ENCODE results near the gene TARS2. TPM values are rescaled to one million over a fixed set of nuclear protein-coding genes. Genes with fewer than 3 reads are reported as not detected.

Gene TARS2
- total and polyA plus RNA-seq, 10 of the 15 experiments (the other 5 are each of a cell fraction or from before 2014, with no cell fraction given): 11.0 to 51.8 (median 45.2) TPM

- H3K9ac ChIP-seq (ENCODE audit: control insufficient read depth, insufficient read depth, low read length): no peak overlapping the region
- H3K4me2 ChIP-seq (ENCODE audit: control insufficient read depth, insufficient read depth): no peak overlapping the region
- H3K4me1 ChIP-seq (ENCODE audit: control insufficient read depth, insufficient read depth, low read length): no peaks in the 10 kb centered on the region
- H3K79me2 ChIP-seq (ENCODE audit: control insufficient read depth, insufficient read depth, low read length): no peaks in the 10 kb centered on the region
- ChIA-PET SMC1A (ENCODE audit: uncharacterized antibody, unreplicated experiment) (no interaction called here), CTCF (no interaction called here), POLR2A (no interaction called here), RAD21 (ENCODE audit: unreplicated experiment) (no interaction called here)
- intact Hi-C loops (cut with micrococcal nuclease; ENCODE audit: unreplicated experiment) (no loop called here), in situ Hi-C loops (cut with MboI) (no loop called here)
- H3K27me3 ChIP-seq (replicated peaks in 1 of 2; ENCODE audit: control insufficient read depth in 2 of 2, insufficient read depth in 2 of 2, low read length in 1 of 2): no peaks in the 10 kb centered on the region
- no peaks in the 10 kb centered on the region for H3K9me3 ChIP-seq (replicated peaks; ENCODE audit: control insufficient read depth, insufficient read depth, low read length)
- no peak overlapping the region for H3K27ac ChIP-seq (ENCODE audit: control insufficient read depth, insufficient read depth)
- BruUV-seq (replicated peaks): no TSS peak
- no peak for DNase-seq (ENCODE audit: low read depth, low spot score)
- no peak overlapping the region for H3K4me3 ChIP-seq
- H2AFZ ChIP-seq (ENCODE audit: control insufficient read depth, low read depth, low read length): no peak overlapping the region
- peak; percentile 34 for TF ChIP-seq BCL3 (IDR thresholded peaks at IDR 0.05; ENCODE audit: borderline replicate concordance, insufficient read depth, low read depth, low read length, poor library complexity, severe bottlenecking)
- TF ChIP-seq KAT2A (conservative IDR thresholded peaks at IDR 0.05; ENCODE audit: control insufficient read depth, low read depth, low read length): no peak
- TF ChIP-seq, protein P1, sequence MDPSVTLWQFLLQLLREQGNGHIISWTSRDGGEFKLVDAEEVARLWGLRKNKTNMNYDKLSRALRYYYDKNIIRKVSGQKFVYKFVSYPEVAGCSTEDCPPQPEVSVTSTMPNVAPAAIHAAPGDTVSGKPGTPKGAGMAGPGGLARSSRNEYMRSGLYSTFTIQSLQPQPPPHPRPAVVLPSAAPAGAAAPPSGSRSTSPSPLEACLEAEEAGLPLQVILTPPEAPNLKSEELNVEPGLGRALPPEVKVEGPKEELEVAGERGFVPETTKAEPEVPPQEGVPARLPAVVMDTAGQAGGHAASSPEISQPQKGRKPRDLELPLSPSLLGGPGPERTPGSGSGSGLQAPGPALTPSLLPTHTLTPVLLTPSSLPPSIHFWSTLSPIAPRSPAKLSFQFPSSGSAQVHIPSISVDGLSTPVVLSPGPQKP (IDR thresholded peaks at IDR 0.05; ENCODE audit: low read depth, low read length): no peak
- 0 out of 2 replicates have a peak, but pooled peaks have one; percentile 19 for TF ChIP-seq POLR2AphosphoS2 (IDR thresholded peaks at IDR 0.05; ENCODE audit: low read depth, low read length)
- no peak for TF ChIP-seq SUZ12 (IDR thresholded peaks at IDR 0.05; ENCODE audit: unreplicated experiment)
- ATAC-seq: peak; percentile 25; the same call in 2 of the 3 replicates
- H3K36me3 ChIP-seq (ENCODE audit: control insufficient read depth in 2 of 2, insufficient read depth in 2 of 2, low read length in 1 of 2): peaks cover 0 to 2% of the 10 kb centered on the region in 2 experiments; a peak in 1 of 4 replicates
- H4K20me1 ChIP-seq (ENCODE audit: control insufficient read depth, insufficient read depth): no peaks in the 10 kb centered on the region
- no peak for FAIRE-seq
- WGBS (ENCODE audit: insufficient coverage, insufficient replicate concordance, low lambda C conversion rate, missing lambda C conversion rate): 81% methylated on average over 4 of the region's 4 CpGs
Measured at GRCh38 chr1:150477733-150478132, 9.5 kb upstream of the TARS2 start.

Measured in GM12878 (cell line).